ENCODE results near the gene ARVCF.
A peak's percentile ranks its signal among the peaks of the same experiment; 100 is the strongest.

Gene ARVCF

GRCh38 chr22:19986410-19987341 is 29.9 kb downstream of the ARVCF start:
- peak; percentile 83 to 95 (median 90) for DNase-seq

- DNase-seq = no peak
Measured at GRCh38 chr22:19986011-19986409, 30.6 kb downstream of the ARVCF start.

- no peak for DNase-seq
Measured at GRCh38 chr22:19984851-19985811, 31.5 kb downstream of the ARVCF start.

GRCh38 chr22:19984201-19984753 is 32.3 kb downstream of the ARVCF start:
- DNase-seq = no peak

- DNase-seq = no peak
Measured at GRCh38 chr22:19983741-19984140, 32.9 kb downstream of the ARVCF start.

- DNase-seq = no peak
Measured at GRCh38 chr22:19982991-19983578, 33.5 kb downstream of the ARVCF start.

- no peak for DNase-seq
Measured at GRCh38 chr22:19981961-19982920, 34.4 kb downstream of the ARVCF start.

GRCh38 chr22:19981171-19981960 is 35.3 kb downstream of the ARVCF start:
- no peak for DNase-seq

- DNase-seq = no peak
Measured at GRCh38 chr22:19980766-19981165, 35.9 kb downstream of the ARVCF start.

GRCh38 chr22:19979712-19980493 is 36.7 kb downstream of the ARVCF start:
- no peak for DNase-seq

GRCh38 chr22:19978748-19979147 is 37.9 kb downstream of the ARVCF start:
- no peak for DNase-seq

- no peak for DNase-seq
Measured at GRCh38 chr22:19977296-19978243, 39.1 kb downstream of the ARVCF start.

- DNase-seq = no peak
Measured at GRCh38 chr22:19976671-19977070, 40.0 kb downstream of the ARVCF start.

- no peak for DNase-seq
Measured at GRCh38 chr22:19975707-19976035, 41.0 kb downstream of the ARVCF start.

- DNase-seq = no peak
Measured at GRCh38 chr22:19974935-19975706, 41.5 kb downstream of the ARVCF start.

GRCh38 chr22:19974268-19974861 is 42.3 kb downstream of the ARVCF start:
- DNase-seq = peak in 2 of 4 experiments; percentile 19 to 33

- no peak for DNase-seq
Measured at GRCh38 chr22:19973551-19974267, 42.9 kb downstream of the ARVCF start.
